Neutrophil (primary cell): ENCODE results near the gene FHDC1.

ENCODE experiments used
- H3K27ac ChIP-seq: fragments of 200-600 bp; sonication (generic); 2 replicates; pipeline ENCODE4 v1.5.1; 2016; ENCODE audit warnings: mild to moderate bottlenecking, moderate library complexity
- H3K27me3 ChIP-seq: fragments of 200-600 bp; sonication (generic); 2 replicates; pipeline ENCODE4 v1.6.0; 2016; ENCODE audit warnings: mild to moderate bottlenecking
- H3K36me3 ChIP-seq: fragments of 200-600 bp; sonication (generic); 2 replicates; pipeline ENCODE4 v1.5.1; 2017
- H3K4me1 ChIP-seq, 2 experiments: fragments of 200-600 bp in 1 of 2; sonication (generic) in 1 of 2; 1 replicate in 1 of 2; 2 replicates in 1 of 2; pipeline versions ENCODE4 v1.5.1 to v1.6.1; 2013 to 2016; ENCODE audit warnings: low read depth in 1 of 2, low read length in 1 of 2, mild to moderate bottlenecking in 1 of 2, moderate library complexity in 1 of 2; ENCODE audit not compliant: control insufficient read depth in 1 of 2, insufficient read depth in 1 of 2
- H3K4me3 ChIP-seq, 2 experiments: fragments of 200-600 bp in 1 of 2; sonication (generic) in 1 of 2; 1 replicate in 1 of 2; 2 replicates in 1 of 2; pipeline ENCODE4 v1.5.1; 2013 to 2016; ENCODE audit warnings: low read depth in 1 of 2, low read length in 1 of 2, mild to moderate bottlenecking in 1 of 2, moderate library complexity in 1 of 2
- H3K9me3 ChIP-seq: fragments of 200-600 bp; sonication (generic); 2 replicates; pipeline ENCODE4 v1.5.1; 2016
- TF ChIP-seq, protein P1 (sequence below): fragments of 200-600 bp; sonication (generic); IDR thresholded peaks from 2 replicates; pipeline ENCODE4 v1.5.1; 2016; ENCODE audit warnings: antibody characterized with exemption

FHDC1 gene

GRCh38 chr4:152940461-152940860 is 4.3 kb downstream of the FHDC1 start:
- Histone ChIP-seq H3K27me3 (peaks cover 80% of the 10 kb centered on the region), H3K9me3 (no peaks in the 10 kb centered on the region), H3K27ac (no peak overlapping the region), H3K4me3 (no peak overlapping the region), H3K4me1 (peaks cover 20 to 25% of the 10 kb centered on the region in 2 experiments), H3K36me3 (no peaks in the 10 kb centered on the region)
- TF ChIP-seq, protein P1, sequence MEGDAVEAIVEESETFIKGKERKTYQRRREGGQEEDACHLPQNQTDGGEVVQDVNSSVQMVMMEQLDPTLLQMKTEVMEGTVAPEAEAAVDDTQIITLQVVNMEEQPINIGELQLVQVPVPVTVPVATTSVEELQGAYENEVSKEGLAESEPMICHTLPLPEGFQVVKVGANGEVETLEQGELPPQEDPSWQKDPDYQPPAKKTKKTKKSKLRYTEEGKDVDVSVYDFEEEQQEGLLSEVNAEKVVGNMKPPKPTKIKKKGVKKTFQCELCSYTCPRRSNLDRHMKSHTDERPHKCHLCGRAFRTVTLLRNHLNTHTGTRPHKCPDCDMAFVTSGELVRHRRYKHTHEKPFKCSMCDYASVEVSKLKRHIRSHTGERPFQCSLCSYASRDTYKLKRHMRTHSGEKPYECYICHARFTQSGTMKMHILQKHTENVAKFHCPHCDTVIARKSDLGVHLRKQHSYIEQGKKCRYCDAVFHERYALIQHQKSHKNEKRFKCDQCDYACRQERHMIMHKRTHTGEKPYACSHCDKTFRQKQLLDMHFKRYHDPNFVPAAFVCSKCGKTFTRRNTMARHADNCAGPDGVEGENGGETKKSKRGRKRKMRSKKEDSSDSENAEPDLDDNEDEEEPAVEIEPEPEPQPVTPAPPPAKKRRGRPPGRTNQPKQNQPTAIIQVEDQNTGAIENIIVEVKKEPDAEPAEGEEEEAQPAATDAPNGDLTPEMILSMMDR, result no peak

DNA sequence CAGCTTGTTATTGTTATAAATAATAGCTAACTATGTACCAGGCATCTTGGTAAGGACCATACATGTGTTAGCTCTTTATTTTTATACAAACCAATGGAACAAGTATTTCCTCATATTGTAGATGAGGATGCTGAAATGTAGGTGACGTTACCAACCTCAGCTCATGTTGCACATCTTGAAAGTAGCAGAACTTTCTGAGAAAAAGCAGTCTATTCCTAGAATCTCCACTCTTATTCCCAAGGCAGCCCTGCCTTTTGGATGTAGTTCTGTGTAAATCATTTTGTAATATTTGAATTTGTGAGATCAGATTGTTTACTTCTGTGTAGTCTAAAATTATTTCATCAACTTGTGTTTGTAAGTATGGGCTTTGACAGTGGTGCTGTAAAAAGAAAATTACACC is 5.3 kb downstream of the FHDC1 start:
- H3K9me3 ChIP-seq, result no peaks in the 10 kb centered on the region
- peaks cover 72% of the 10 kb centered on the region for H3K27me3 ChIP-seq
- TF ChIP-seq, protein P1, result no peak
- no peak overlapping the region for H3K4me3 ChIP-seq
- peaks cover 12 to 16% of the 10 kb centered on the region in 2 experiments for H3K4me1 ChIP-seq
- no peaks in the 10 kb centered on the region for H3K36me3 ChIP-seq
- H3K27ac ChIP-seq, result no peak overlapping the region

DNA sequence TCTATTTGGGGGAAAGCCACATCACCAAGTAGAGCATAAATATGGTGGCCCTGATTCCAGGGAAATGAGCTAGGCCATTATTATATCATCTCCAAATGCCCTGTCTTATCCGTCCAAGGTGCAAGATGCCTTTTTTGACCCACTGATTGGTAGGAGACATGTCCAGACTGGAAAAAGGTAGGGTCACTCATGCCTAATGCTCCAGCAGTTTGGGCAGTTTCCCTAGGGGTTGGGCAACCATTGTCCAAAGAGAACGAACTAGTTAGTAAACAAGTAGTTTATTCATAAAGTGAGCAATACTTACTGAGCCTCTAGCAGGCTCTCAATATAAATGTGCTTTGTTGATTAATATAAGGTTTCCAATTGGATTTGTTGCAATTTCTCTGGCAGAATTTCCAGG is 6.2 kb downstream of the FHDC1 start:
- no peak overlapping the region for H3K27ac ChIP-seq
- TF ChIP-seq, protein P1, result no peak
- H3K9me3 ChIP-seq, result no peaks in the 10 kb centered on the region
- peaks cover 4 to 6% of the 10 kb centered on the region in 2 experiments for H3K4me1 ChIP-seq
- H3K27me3 ChIP-seq, result peaks cover 70% of the 10 kb centered on the region
- H3K4me3 ChIP-seq, result no peak overlapping the region
- H3K36me3 ChIP-seq, result no peaks in the 10 kb centered on the region

- H3K4me3 ChIP-seq, result no peak overlapping the region
- H3K9me3 ChIP-seq, result no peaks in the 10 kb centered on the region
- no peak overlapping the region for H3K27ac ChIP-seq
- H3K4me1 ChIP-seq, result no peaks in the 10 kb centered on the region
- H3K36me3 ChIP-seq, result no peaks in the 10 kb centered on the region
- H3K27me3 ChIP-seq, result peaks cover 68% of the 10 kb centered on the region
- TF ChIP-seq, protein P1, result no peak
Measured at GRCh38 chr4:152943672-152944071, 7.5 kb downstream of the FHDC1 start.

GRCh38 chr4:152944666-152945320 is 8.7 kb downstream of the FHDC1 start:
- Histone ChIP-seq H3K27ac (no peak overlapping the region), H3K4me1 (no peaks in the 10 kb centered on the region), H3K36me3 (no peaks in the 10 kb centered on the region), H3K27me3 (peaks cover 63% of the 10 kb centered on the region), H3K4me3 (no peak overlapping the region), H3K9me3 (no peaks in the 10 kb centered on the region)
- TF ChIP-seq, protein P1, result no peak
